Right atrium auricular region (tissue), 2 donors: ENCODE measurements around the gene CA4. TPM values are rescaled to one million over a fixed set of nuclear protein-coding genes. Genes with fewer than 3 reads are reported as not detected.
"Not testable (repeated sequence)": the region's sequence is repeated elsewhere in the genome, so short reads cannot be mapped to it uniquely, and the experiment has no call there.

Experiments
- DNase-seq: peaks from one replicate; pipeline ENCODE4 v3.0.0-alpha.2; 2019; ENCODE audit warnings: low spot score
- H3K27ac ChIP-seq, 2 donors: fragments of 200-600 bp; sonication (generic); 1 replicate in 1 of 2; 2 replicates in 1 of 2; pipeline ENCODE4 v1.5.1; 2016 to 2019
- H3K27me3 ChIP-seq, 2 donors: fragments of 200-600 bp; sonication (generic); one replicate each; pipeline versions ENCODE4 v1.5.1 to v1.6.0; 2017 to 2019
- H3K36me3 ChIP-seq: fragments of 200-600 bp; sonication (generic); one replicate; pipeline ENCODE4 v1.5.1; 2016
- H3K4me1 ChIP-seq, 2 donors: fragments of 200-600 bp; sonication (generic); one replicate each; pipeline versions ENCODE4 v1.5.1 to v1.6.0; 2017 to 2019
- H3K4me3 ChIP-seq, 2 donors: fragments of 200-600 bp; sonication (generic); 1 replicate in 1 of 2; 2 replicates in 1 of 2; pipeline ENCODE4 v1.5.1; 2017 to 2019; ENCODE audit warnings: mild to moderate bottlenecking in 1 of 2, moderate library complexity in 1 of 2
- H3K9me3 ChIP-seq, 2 donors: fragments of 200-600 bp; sonication (generic); one replicate each; pipeline ENCODE4 v1.5.1; 2019
- total RNA-seq, 2 donors: library from RNA; depleted of rRNA; stranded (reverse); fragments of >200 nt; gene quantifications; one replicate each; pipeline ENCODE4 v1.1.0, GENCODE V29; 2016
- TF ChIP-seq, protein P1 (sequence below), 2 donors: fragments of 200-600 bp; sonication (generic); IDR thresholded peaks; one replicate each; pipeline ENCODE4 v1.5.1; 2019; ENCODE audit warnings: antibody characterized with exemption in 2 of 2

Gene CA4
- total RNA-seq, 2 donors from 2014 or later, result 1.7 to 4.0 TPM

- DNase-seq, H3K27me3 ChIP-seq, H3K9me3 ChIP-seq, H3K4me3 ChIP-seq: not testable (repeated sequence)
- peaks cover 0 to 14% of the 10 kb centered on the region in 2 donors for H3K4me1 ChIP-seq
- H3K36me3 ChIP-seq, result peaks cover 58% of the 10 kb centered on the region
- peak overlapping the region; percentile 11 to 16 for H3K27ac ChIP-seq
These were observed 37.3 kb downstream of the CA4 start for GRCh38 chr17:60186846-60187745.

- Histone ChIP-seq H3K36me3 (peaks cover 52% of the 10 kb centered on the region), H3K4me1 (peaks cover 0 to 14% of the 10 kb centered on the region in 2 donors), H3K4me3 (no peak overlapping the region), H3K27ac (no peak overlapping the region), H3K9me3 (no peaks in the 10 kb centered on the region), H3K27me3 (no peaks in the 10 kb centered on the region)
- DNase-seq, result no peak
- TF ChIP-seq, protein P1, sequence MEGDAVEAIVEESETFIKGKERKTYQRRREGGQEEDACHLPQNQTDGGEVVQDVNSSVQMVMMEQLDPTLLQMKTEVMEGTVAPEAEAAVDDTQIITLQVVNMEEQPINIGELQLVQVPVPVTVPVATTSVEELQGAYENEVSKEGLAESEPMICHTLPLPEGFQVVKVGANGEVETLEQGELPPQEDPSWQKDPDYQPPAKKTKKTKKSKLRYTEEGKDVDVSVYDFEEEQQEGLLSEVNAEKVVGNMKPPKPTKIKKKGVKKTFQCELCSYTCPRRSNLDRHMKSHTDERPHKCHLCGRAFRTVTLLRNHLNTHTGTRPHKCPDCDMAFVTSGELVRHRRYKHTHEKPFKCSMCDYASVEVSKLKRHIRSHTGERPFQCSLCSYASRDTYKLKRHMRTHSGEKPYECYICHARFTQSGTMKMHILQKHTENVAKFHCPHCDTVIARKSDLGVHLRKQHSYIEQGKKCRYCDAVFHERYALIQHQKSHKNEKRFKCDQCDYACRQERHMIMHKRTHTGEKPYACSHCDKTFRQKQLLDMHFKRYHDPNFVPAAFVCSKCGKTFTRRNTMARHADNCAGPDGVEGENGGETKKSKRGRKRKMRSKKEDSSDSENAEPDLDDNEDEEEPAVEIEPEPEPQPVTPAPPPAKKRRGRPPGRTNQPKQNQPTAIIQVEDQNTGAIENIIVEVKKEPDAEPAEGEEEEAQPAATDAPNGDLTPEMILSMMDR (IDR thresholded peaks at IDR 0.05), result no peak
These were observed 39.0 kb downstream of the CA4 start for GRCh38 chr17:60188759-60189158.

DNA sequence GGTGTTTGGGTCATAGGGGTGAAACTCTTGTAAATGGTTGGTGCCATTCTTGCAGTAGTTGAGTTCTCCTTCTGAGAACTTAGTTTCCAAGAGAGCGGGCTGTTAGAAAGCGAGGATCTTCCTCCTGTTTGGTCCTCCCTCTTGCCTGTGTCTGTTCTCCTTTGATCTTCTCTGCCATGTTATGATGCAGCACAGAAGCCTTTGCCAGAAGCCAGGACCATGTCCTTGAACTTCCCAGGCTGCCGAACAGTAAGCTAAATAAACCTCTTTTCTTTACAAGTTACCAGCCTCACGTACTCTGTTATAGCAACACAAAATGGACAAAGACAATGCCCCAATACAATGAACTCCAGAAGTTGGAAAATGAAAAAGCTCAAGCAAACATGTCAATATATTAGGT is 40.3 kb downstream of the CA4 start:
- H3K27me3 ChIP-seq, H3K27ac ChIP-seq: not testable (repeated sequence)
- H3K36me3 ChIP-seq, result peaks cover 54% of the 10 kb centered on the region

DNA sequence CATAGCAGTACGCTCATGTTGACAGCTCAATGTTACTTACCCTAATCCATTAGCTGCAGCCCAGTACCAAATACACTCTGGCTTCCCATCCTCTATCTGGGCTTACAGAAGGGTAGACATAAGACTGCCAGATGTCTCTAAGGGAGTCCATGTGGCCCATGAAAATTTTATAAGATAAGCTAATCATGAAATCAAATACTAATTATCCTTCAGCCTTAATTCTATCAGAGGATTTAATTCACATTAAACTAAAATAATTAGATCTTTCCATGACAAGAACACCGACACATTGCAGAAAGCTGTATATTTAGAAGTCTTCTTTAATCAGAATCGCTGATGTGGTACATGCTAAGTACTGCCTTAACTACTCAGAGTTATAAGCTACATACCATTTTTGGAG is 43.3 kb downstream of the CA4 start:
- not testable (repeated sequence) for H3K27ac ChIP-seq, H3K4me1 ChIP-seq, H3K27me3 ChIP-seq, H3K9me3 ChIP-seq, H3K4me3 ChIP-seq, DNase-seq
- peaks cover 66% of the 10 kb centered on the region for H3K36me3 ChIP-seq

More for the DNA sequence above, 40.3 kb downstream of the CA4 start:
- H3K4me1 ChIP-seq, result peaks cover 0 to 14% of the 10 kb centered on the region in 2 donors
- not testable (repeated sequence) for H3K4me3 ChIP-seq, H3K9me3 ChIP-seq, DNase-seq

GRCh38 chr17:60193482-60193881 is 43.7 kb downstream of the CA4 start:
- Histone ChIP-seq H3K27ac (no peak overlapping the region), H3K9me3 (no peaks in the 10 kb centered on the region), H3K27me3 (no peaks in the 10 kb centered on the region), H3K4me3 (no peak overlapping the region), H3K36me3 (peaks cover 71% of the 10 kb centered on the region), H3K4me1 (no peaks in the 10 kb centered on the region)
- no peak for DNase-seq
- TF ChIP-seq, protein P1 (IDR thresholded peaks at IDR 0.05), result no peak

DNA sequence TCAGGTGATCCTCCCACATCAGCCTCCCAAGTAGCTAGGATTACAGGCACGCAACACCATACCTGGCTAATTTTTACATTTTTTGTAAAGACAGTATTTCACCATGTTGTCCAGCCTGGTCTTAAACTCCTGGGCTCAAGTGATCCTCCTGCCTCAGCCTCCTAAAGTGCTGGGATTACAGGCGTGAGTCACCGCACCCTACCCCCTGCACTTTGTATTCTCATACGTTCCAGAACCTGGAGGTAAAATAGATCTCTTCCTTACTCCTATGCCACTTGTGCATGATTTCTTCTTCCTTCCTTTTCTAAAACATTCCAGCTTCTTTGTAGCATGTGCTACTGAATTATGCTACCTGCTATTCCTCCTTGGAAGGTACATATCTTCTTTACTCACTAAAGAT is 44.4 kb downstream of the CA4 start:
- H3K36me3 ChIP-seq, result peaks cover 66% of the 10 kb centered on the region
- H3K4me3 ChIP-seq, DNase-seq, H3K27ac ChIP-seq, H3K9me3 ChIP-seq, H3K27me3 ChIP-seq, H3K4me1 ChIP-seq: not testable (repeated sequence)

GRCh38 chr17:60198630-60199029 is 48.9 kb downstream of the CA4 start:
- H3K36me3 ChIP-seq, result peaks cover 34% of the 10 kb centered on the region
- H3K4me1 ChIP-seq, H3K27me3 ChIP-seq, H3K27ac ChIP-seq, H3K4me3 ChIP-seq, H3K9me3 ChIP-seq, DNase-seq: not testable (repeated sequence)

- not testable (repeated sequence) for H3K4me3 ChIP-seq, H3K27me3 ChIP-seq, H3K4me1 ChIP-seq, H3K27ac ChIP-seq, H3K9me3 ChIP-seq, DNase-seq, H3K36me3 ChIP-seq
These were observed 56.0 kb downstream of the CA4 start for GRCh38 chr17:60205782-60206181.

DNA sequence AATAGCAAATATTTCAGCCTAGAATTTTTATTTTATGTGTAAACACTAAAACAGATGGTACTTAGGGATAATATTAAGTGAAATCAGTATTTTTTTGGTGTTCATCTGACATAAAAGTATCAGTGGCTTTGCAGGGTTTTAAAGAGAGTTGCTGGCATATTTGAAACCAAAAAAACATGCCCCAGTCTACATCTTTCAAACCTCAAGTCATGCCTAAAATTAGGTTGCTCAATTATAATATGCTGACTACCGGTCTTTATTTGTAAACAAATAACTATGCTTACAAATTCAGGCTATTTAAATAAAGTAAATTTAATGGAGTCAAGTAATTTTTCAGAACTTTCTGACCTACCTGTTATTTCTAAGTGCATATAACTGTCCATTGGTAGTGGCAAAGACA is 58.5 kb downstream of the CA4 start:
- not testable (repeated sequence) for DNase-seq, H3K4me3 ChIP-seq, H3K4me1 ChIP-seq, H3K9me3 ChIP-seq, H3K36me3 ChIP-seq, H3K27ac ChIP-seq, H3K27me3 ChIP-seq

Other genes with a start within 250 kb of the CA4 start
- gene RNFT1, start 185.2 kb upstream of the CA4 start, total RNA-seq, result 1 to 10 TPM; 7.9 TPM
- 10 to 100 TPM; 11.4 to 19.0 TPM for gene HEATR6, start 71.1 kb upstream of the CA4 start, total RNA-seq
- gene USP32, start 242.2 kb downstream of the CA4 start, total RNA-seq, result 10 to 100 TPM; 24.5 to 27.7 TPM